ENCODE results near the gene CDH16. TPM values are rescaled to one million over a fixed set of nuclear protein-coding genes. Genes with fewer than 3 reads are reported as not detected.
"Not testable (repeated sequence)": the region's sequence is repeated elsewhere in the genome, so short reads cannot be mapped to it uniquely, and the experiment has no call there.

Gene CDH16
- total RNA-seq, 2 experiments from 2014 or later = not detected

GRCh38 chr16:66881964-66882508 is 36.6 kb downstream of the CDH16 start:
- ChIA-PET POLR2A (interaction anchor here (0.9 to 1.8 kb wide), 5 partner anchors 8 to 51 kb away, joined by 3 to 6 read pairs (median 4); partner anchors contain the start of gene NAE1), CTCF (interaction anchor here (1.3 to 4.3 kb wide), 9 partner anchors 9 to 65 kb away, joined by 3 to 35 read pairs (median 8); partner anchors contain the start of gene NAE1)
- DNase-seq = no peak
- H3K36me3 Mint-ChIP-seq (ENCODE audit: low read depth) = peaks cover 26% of the 10 kb centered on the region
- no peak overlapping the region for H3K27ac Mint-ChIP-seq
- H3K27me3 Mint-ChIP-seq = no peaks in the 10 kb centered on the region
- peak overlapping the region; percentile 98 for H3K4me3 Mint-ChIP-seq
- no peaks in the 10 kb centered on the region for H3K9me3 Mint-ChIP-seq
- peaks cover 55% of the 10 kb centered on the region for H3K4me1 Mint-ChIP-seq

- Mint-ChIP-seq H3K27me3 (no peaks in the 10 kb centered on the region), H3K4me3 (peak overlapping the region; percentile 98), H3K27ac (no peak overlapping the region), H3K4me1 (peaks cover 52% of the 10 kb centered on the region), H3K36me3 (ENCODE audit: low read depth) (peaks cover 24% of the 10 kb centered on the region), H3K9me3 (no peaks in the 10 kb centered on the region)
- POLR2A ChIA-PET = interaction anchor here (1.1 to 1.8 kb wide), 5 partner anchors 8 to 131 kb away, joined by 3 to 6 read pairs (median 4); partner anchors contain the start of gene DYNC1LI2
- CTCF ChIA-PET = interaction anchor here (1.3 to 4.3 kb wide), 12 partner anchors 9 to 231 kb away, joined by 3 to 35 read pairs (median 8); partner anchors contain the start of gene NAE1
- DNase-seq = no peak
These were observed 37.1 kb downstream of the CDH16 start for GRCh38 chr16:66881560-66881959.

DNA sequence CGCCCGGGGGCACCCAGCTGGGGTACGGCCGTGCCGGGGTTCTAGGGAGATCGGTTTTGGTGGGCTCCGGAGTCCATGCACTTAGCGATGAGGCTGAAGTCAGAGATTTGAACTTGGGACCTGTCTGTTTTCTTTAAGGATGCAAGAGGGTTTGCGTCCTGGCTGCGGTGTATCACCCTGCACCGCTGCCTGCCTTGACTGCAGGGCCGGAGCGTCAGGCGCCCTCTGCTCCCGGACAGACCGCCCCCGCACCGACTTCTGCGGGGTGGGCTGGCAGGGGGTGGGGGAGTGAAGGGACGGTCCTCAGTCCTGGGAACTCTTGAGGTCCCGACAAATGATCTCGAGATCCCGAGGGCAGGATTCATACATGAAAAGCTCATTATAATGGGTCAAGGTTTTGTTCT is 37.7 kb downstream of the CDH16 start:
- Mint-ChIP-seq H3K36me3 (ENCODE audit: low read depth) (peaks cover 26% of the 10 kb centered on the region), H3K4me3 (peak overlapping the region; percentile 98), H3K4me1 (peaks cover 54% of the 10 kb centered on the region), H3K27ac (peak overlapping the region; percentile 16), H3K9me3 (peaks cover 3% of the 10 kb centered on the region), H3K27me3 (no peaks in the 10 kb centered on the region)
- DNase-seq = no peak
- POLR2A ChIA-PET = interaction anchor here (0.8 to 1.9 kb wide), 13 partner anchors 9 to 282 kb away, joined by 3 to 10 read pairs (median 4); partner anchors contain the start of genes CIAO2B, DYNC1LI2 and NAE1
- CTCF ChIA-PET = interaction anchor here (1.2 to 4.3 kb wide), 11 partner anchors 8 to 230 kb away, joined by 3 to 35 read pairs (median 8); partner anchors contain the start of genes DYNC1LI2 and NAE1

DNA sequence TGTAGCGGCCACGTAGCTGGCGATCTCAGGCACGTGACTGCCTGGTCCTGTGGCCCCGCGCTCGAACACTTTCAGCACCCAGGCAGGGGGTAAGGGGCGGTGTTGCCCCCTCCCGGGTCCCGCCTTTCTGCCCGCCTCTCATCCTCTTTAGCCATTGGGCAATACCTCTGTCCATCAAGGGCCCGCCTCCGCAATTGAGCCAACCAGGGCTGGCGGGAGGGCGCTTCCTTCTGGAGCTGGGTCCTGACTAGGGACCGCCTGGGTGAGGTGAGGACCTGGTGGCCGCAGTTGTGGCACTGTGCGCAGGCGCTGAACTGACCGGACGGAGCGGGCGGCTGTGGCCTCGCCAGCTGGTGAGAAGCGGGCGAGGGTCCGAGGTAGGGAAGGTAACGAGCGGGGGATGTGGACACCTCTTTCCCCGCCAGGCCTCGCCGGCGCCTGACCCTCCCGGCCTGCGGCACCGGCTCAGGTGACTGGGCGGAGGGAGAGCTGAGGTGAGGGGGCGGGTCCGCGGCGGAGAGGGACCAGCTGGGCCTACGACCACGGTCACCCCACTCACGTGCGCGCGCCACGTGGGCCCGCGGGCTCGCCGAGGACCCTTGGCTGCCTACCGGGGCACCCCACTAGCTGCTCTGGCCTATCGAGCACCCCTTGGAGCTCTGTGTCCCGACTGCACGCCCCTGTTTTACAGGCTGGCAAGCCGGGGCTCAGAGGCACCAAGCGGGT is 38.2 kb downstream of the CDH16 start, which contains the start of gene PDP2:
Gene PDP2, plus strand, starts transcription at position 228 of the 726 bp plus-strand sequence. CDS start 3,770 bp downstream, outside the sequence.
- Mint-ChIP-seq H3K27ac (peak within 1 kb of the TSS; percentile 89), H3K27me3 (no peaks in the 10 kb centered on the region), H3K9me3 (peaks cover 3% of the 10 kb centered on the region), H3K4me1 (peaks cover 54% of the 10 kb centered on the region), H3K36me3 (ENCODE audit: low read depth) (peaks cover 23% of the 10 kb centered on the region), H3K4me3 (peak within 1 kb of the TSS; percentile 98)
- CTCF ChIA-PET = interaction anchor here (1.2 to 4.3 kb wide), 11 partner anchors 8 to 230 kb away, joined by 3 to 35 read pairs (median 8); partner anchors contain the start of genes DYNC1LI2 and NAE1
- POLR2A ChIA-PET = interaction anchor here (0.8 to 1.9 kb wide), 13 partner anchors 8 to 283 kb away, joined by 3 to 10 read pairs (median 4); partner anchors contain the start of genes CIAO2B, DYNC1LI2 and NAE1
- peak; percentile 93 for DNase-seq

DNA sequence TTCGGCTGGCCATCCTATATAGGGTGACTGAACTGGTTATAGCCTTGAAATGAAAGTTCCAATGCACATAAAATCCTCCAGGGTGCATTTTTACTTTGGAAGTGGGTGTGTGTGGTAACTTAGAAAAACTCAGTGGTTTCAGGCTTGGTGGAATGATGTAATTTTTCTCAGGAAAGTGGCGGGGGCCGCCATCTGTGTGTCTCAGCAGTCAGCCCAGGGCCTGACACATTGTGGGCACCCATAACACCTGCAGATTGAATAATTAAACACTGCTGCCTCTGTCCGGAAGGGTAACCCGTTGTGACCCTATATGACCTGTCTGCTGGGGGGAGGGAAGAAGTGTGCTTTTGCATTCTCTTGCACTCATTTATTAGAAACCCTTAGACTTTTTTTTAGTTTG is 40.6 kb downstream of the CDH16 start:
- Mint-ChIP-seq H3K27me3 (no peaks in the 10 kb centered on the region), H3K4me1 (peaks cover 65% of the 10 kb centered on the region), H3K27ac (peak overlapping the region; percentile 64), H3K36me3 (ENCODE audit: low read depth) (peaks cover 9% of the 10 kb centered on the region), H3K4me3 (no peak overlapping the region), H3K9me3 (peaks cover 3% of the 10 kb centered on the region)
- CTCF ChIA-PET = interaction anchor here (0.7 to 1.5 kb wide), 2 partner anchors 10 to 47 kb away, joined by 3 to 6 read pairs; partner anchors contain the start of gene NAE1
- DNase-seq = peak; percentile 57
- POLR2A ChIA-PET = no interaction called here

GRCh38 chr16:66874079-66874775 is 44.5 kb downstream of the CDH16 start:
- Mint-ChIP-seq H3K9me3 (peaks cover 3% of the 10 kb centered on the region), H3K4me1 (peaks cover 58% of the 10 kb centered on the region), H3K36me3 (ENCODE audit: low read depth) (peaks cover 7% of the 10 kb centered on the region), H3K27me3 (no peaks in the 10 kb centered on the region), H3K27ac (peak overlapping the region; percentile 97), H3K4me3 (peak overlapping the region; percentile 37)
- DNase-seq = peak; percentile 40
- ChIA-PET CTCF (interaction anchor here (0.7 to 2.3 kb wide), 8 partner anchors 12 to 687 kb away, joined by 3 to 27 read pairs (median 4); partner anchors contain the start of gene NAE1), POLR2A (interaction anchor here (1.2 to 4.0 kb wide), 7 partner anchors 14 to 311 kb away, joined by 3 to 37 read pairs (median 4); partner anchors contain the start of genes CIAO2B, CMTM3 and NAE1)

DNA sequence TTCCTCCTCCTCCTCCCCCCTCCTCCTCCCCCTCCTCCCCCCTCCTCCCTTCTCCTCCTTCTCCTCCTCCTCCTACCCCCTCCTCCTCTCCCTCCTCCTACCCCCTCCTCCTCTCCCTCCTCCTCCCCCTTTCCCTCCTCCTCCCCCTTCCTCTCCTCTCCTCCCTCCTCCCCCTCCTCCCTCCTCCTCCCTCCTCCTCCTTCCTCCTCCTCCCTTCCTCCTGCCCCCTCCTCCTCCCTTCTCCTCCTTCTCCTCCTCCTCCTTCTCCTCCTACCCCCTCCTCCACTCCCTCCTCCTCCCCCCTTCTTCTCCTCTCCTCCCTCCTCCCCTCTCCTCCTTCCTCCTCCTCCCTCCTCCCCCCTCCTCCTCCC is 45.0 kb downstream of the CDH16 start:
- Mint-ChIP-seq H3K4me3 (no peak overlapping the region), H3K36me3 (ENCODE audit: low read depth) (peaks cover 7% of the 10 kb centered on the region), H3K27ac (peak overlapping the region; percentile 97), H3K27me3 (no peaks in the 10 kb centered on the region), H3K9me3 (peaks cover 3% of the 10 kb centered on the region), H3K4me1 (peaks cover 55% of the 10 kb centered on the region)
- ChIA-PET POLR2A (interaction anchor here (1.2 to 4.0 kb wide), 7 partner anchors 25 to 351 kb away, joined by 3 to 37 read pairs (median 5); partner anchors contain the start of genes CIAO2B, DYNC1LI2 and NAE1), CTCF (interaction anchor here (0.7 to 2.3 kb wide), 24 partner anchors 8 to 321 kb away, joined by 3 to 58 read pairs (median 4); partner anchors contain the start of genes CKLF, FBXL8, NAE1 and PDP2)
- no peak for DNase-seq

DNA sequence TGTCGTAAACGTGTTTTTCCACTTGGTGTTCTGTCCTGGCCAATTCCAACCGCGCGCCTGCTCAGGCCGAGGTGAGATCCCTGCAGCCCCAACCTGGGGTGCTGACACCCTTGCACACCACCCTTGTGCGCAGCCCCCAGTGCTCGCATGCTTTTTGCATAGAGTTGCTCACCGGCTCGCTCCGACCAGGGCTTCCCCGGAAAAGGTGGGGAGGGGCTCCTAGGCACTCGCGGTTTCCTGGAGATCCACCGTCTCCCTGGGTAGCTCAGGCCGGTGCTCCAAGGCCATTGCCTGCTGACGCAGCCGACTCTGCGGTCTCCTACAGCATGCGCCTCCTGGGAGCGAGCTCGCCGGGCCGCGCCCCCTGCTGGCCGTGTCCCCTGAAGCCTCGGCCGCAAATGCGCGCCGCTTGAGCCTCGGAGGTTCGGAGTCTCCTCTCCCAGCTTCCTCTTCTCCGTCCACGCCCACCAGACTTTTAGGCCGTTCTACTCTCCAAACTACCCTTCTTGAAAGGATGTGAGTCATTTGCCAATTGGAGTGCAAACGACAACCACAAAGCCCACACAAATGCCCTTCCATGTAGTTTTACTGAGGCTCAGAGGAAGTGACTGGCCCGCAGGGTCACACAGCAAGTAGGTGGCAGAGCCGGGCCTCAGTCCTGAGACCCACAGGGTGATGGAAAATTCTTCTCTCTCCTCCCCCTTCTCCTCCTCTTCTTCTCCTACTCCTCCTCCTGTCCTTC is 45.6 kb downstream of the CDH16 start:
- DNase-seq = peak; percentile 96
- ChIA-PET POLR2A (interaction anchor here (0.5 to 4.0 kb wide), 11 partner anchors 16 to 1173 kb away, joined by 3 to 37 read pairs (median 4); partner anchors contain the start of genes CIAO2B, DYNC1LI2 and NAE1), CTCF (interaction anchor here (0.6 to 1.8 kb wide), 30 partner anchors 9 to 321 kb away, joined by 3 to 58 read pairs (median 3); partner anchors contain the start of genes CKLF, FBXL8, NAE1 and PDP2)
- H3K4me1 Mint-ChIP-seq = peaks cover 50% of the 10 kb centered on the region
- peaks cover 7% of the 10 kb centered on the region for H3K36me3 Mint-ChIP-seq (ENCODE audit: low read depth)
- H3K27me3 Mint-ChIP-seq = no peaks in the 10 kb centered on the region
- H3K9me3 Mint-ChIP-seq = peaks cover 3% of the 10 kb centered on the region
- H3K4me3 Mint-ChIP-seq = peak overlapping the region; percentile 72
- peak overlapping the region; percentile 82 for H3K27ac Mint-ChIP-seq

GRCh38 chr16:66872559-66872942 is 46.1 kb downstream of the CDH16 start:
- no peak for DNase-seq
- ChIA-PET POLR2A (interaction anchor here (0.5 to 4.0 kb wide), 11 partner anchors 17 to 1174 kb away, joined by 3 to 37 read pairs (median 4); partner anchors contain the start of genes CIAO2B, DYNC1LI2 and NAE1), CTCF (interaction anchor here (0.6 to 1.8 kb wide), 29 partner anchors 9 to 320 kb away, joined by 3 to 58 read pairs (median 3); partner anchors contain the start of genes CKLF, FBXL8, NAE1 and PDP2)
- Mint-ChIP-seq H3K27ac (peak overlapping the region; percentile 82), H3K27me3 (no peaks in the 10 kb centered on the region), H3K4me3 (peak overlapping the region; percentile 72), H3K9me3 (peaks cover 3% of the 10 kb centered on the region), H3K36me3 (ENCODE audit: low read depth) (peaks cover 7% of the 10 kb centered on the region), H3K4me1 (peaks cover 49% of the 10 kb centered on the region)

- CTCF ChIA-PET = interaction anchor here (0.6 to 1.8 kb wide), 5 partner anchors 10 to 120 kb away, joined by 3 to 58 read pairs (median 16); partner anchors contain the start of genes NAE1 and PDP2
- DNase-seq = no peak
- Mint-ChIP-seq H3K27me3 (no peaks in the 10 kb centered on the region), H3K9me3 (peaks cover 3% of the 10 kb centered on the region), H3K4me1 (peaks cover 49% of the 10 kb centered on the region), H3K4me3 (no peak overlapping the region), H3K27ac (no peak overlapping the region), H3K36me3 (ENCODE audit: low read depth) (peaks cover 7% of the 10 kb centered on the region)
- POLR2A ChIA-PET = interaction anchor here (4.0 kb wide), 1 partner anchor 41 kb away, joined by 37 read pairs; the partner anchor contains the start of gene NAE1
These were observed 46.8 kb downstream of the CDH16 start for GRCh38 chr16:66871840-66872239.

GRCh38 chr16:66871363-66871762 is 47.3 kb downstream of the CDH16 start:
- not testable (repeated sequence) for H3K36me3 Mint-ChIP-seq (ENCODE audit: low read depth); H3K27ac Mint-ChIP-seq; H3K27me3 Mint-ChIP-seq; H3K9me3 Mint-ChIP-seq; H3K4me3 Mint-ChIP-seq; DNase-seq
- ChIA-PET CTCF (interaction anchor here (0.6 to 1.3 kb wide), 3 partner anchors 41 to 265 kb away, joined by 3 to 5 read pairs (median 4); partner anchors contain the start of genes DYNC1LI2 and NAE1), POLR2A (interaction anchor here (1.6 kb wide), 1 partner anchor 41 kb away, joined by 5 read pairs; the partner anchor contains the start of gene NAE1)
- H3K4me1 Mint-ChIP-seq = peaks cover 47% of the 10 kb centered on the region

Measured in activated CD4-positive, alpha-beta memory T cell treated with anti-CD3 and anti-CD28 coated beads, Interleukin-2, amount 10 ng/mL, durations not matched to agents 7 days and 5 days (primary cell).